ENCODE results near the gene PAWR.

DNA sequence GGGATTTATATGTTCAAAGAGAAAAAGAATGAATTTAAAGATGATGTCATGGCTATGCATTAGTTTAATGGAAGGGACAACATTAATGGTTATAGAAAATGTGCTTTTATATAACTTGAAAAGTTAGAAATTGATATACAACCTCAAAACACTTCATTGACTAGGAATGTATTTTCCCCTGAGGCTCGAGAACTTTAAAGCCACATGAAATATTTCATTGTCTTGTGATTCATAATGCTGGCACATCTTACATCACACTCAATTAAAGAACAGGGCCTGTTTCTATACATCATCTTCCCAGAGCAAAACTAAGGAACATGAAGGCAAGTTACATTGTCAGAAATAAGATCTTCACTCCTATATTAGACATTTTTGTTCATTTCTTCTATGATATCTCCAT, 35.2 kb upstream of the PAWR start:
- TF ChIP-seq FOSL2 (IDR thresholded peaks at IDR 0.05): no peak
- no peak for TF ChIP-seq FOSL2 (CRISPR knock-in tag; IDR thresholded peaks at IDR 0.05)
- TF ChIP-seq RFX5 (IDR thresholded peaks at IDR 0.05): no peak
